Hepatocyte (in vitro differentiated cells): ENCODE results near the gene SLC12A4.

Experiments
- EZH2 ChIP-seq: fragments of 200-600 bp; sonication (generic); IDR thresholded peaks from 2 replicates; pipeline ENCODE4 v1.6.1; 2016; ENCODE audit warnings: antibody characterized with exemption, mild to moderate bottlenecking, borderline replicate concordance
- EZH2phosphoT487 ChIP-seq: fragments of 200-600 bp; sonication (generic); IDR thresholded peaks from one replicate; pipeline ENCODE4 v1.6.1; 2018; ENCODE audit warnings: antibody characterized with exemption, mild to moderate bottlenecking, low read depth, moderate library complexity; ENCODE audit not compliant: unreplicated experiment, severe bottlenecking
- TF ChIP-seq, protein P1 (sequence below): fragments of 200-600 bp; sonication (generic); IDR thresholded peaks from 2 replicates; pipeline ENCODE4 v1.5.1; 2016; ENCODE audit warnings: antibody characterized with exemption, mild to moderate bottlenecking; ENCODE audit not compliant: poor library complexity

DNA sequence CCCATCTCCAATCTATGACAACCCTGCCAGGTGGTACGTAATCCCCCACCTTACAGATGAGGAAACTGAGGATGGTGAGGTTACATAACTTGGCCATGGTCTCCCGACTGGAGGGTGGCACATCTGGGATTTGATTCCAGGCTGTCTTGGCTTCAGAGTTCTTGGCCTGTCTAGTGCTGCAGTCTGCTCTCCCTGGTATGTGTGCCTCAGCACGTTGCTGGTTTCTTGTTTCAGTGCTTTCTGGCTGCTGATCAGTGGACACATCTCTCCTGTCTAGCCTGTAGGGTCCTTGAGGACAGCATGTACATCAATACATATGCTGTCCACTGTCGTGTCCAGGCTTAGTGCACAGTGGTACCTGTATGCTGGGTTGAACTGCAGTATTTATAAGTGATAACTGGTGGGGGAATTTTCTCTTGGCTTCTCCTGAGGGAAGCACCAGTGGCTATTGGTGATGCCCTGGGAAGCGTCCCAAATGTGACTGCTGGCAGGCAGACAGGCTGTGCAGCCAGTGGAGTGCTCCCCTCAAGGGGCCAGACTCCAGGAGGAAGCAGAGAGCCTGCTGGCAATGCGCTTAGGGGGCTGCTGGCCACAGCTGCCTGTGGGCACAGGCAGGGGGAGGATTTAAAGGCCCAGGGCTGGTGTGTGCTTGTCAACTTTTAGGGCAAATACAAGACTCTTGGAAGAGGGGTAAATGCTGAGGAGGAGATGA is 51.1 kb downstream of the SLC12A4 start:
- TF ChIP-seq, protein P1, sequence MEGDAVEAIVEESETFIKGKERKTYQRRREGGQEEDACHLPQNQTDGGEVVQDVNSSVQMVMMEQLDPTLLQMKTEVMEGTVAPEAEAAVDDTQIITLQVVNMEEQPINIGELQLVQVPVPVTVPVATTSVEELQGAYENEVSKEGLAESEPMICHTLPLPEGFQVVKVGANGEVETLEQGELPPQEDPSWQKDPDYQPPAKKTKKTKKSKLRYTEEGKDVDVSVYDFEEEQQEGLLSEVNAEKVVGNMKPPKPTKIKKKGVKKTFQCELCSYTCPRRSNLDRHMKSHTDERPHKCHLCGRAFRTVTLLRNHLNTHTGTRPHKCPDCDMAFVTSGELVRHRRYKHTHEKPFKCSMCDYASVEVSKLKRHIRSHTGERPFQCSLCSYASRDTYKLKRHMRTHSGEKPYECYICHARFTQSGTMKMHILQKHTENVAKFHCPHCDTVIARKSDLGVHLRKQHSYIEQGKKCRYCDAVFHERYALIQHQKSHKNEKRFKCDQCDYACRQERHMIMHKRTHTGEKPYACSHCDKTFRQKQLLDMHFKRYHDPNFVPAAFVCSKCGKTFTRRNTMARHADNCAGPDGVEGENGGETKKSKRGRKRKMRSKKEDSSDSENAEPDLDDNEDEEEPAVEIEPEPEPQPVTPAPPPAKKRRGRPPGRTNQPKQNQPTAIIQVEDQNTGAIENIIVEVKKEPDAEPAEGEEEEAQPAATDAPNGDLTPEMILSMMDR = no peak
- TF ChIP-seq EZH2 = no peak
- no peak for TF ChIP-seq EZH2phosphoT487
